K562 (cell line): ENCODE measurements around the gene VSTM2B. TPM values are rescaled to one million over a fixed set of nuclear protein-coding genes. Genes with fewer than 3 reads are reported as not detected.

Experiments
- ATAC-seq: fragments of 200-7000 bp; cut with Tn5 transposase; 3 replicates; pipeline ENCODE4 v1.9.1; 2020; ENCODE audit warnings: moderate library complexity
- BruUV-seq: library from RNA; stranded (reverse); fragments of 400-500 nt; replicated peaks from 2 replicates; lab custom pipeline; 2021; lab: Mats Ljungman, UMichigan
- CTCF ChIA-PET: fragments of 300-600 bp; formaldehyde crosslinking; extraction: SDS; loops from one replicate; lab custom pipeline; 2021; ENCODE audit warnings: low intra/inter-chr PET ratio; lab: Yijun Ruan, JAX
- POLR2A ChIA-PET: fragments of 300-600, 350-650 bp; sonication (Branson Sonifier 250); formaldehyde crosslinking; extraction: SDS; loops from one replicate; lab custom pipeline; 2021; ENCODE audit warnings: antibody characterized with exemption, inconsistent platforms; lab: Yijun Ruan, JAX
- DNase-seq, 4 experiments: peaks; one replicate each; pipeline versions ENCODE4 v3.0.0 to v3.0.0-alpha.2; 2011 to 2018; ENCODE audit warnings: low spot score in 3 of 4, mixed read lengths in 3 of 4; ENCODE audit errors: extremely low read depth in 1 of 4
- FAIRE-seq: peaks from 2 replicates; lab custom pipeline; 2011; peaks lifted over from hg19 to GRCh38; lab: Jason Lieb, UNC
- H2AFZ ChIP-seq: 2 replicates; pipeline ENCODE4 v1.6.0; 2011; ENCODE audit warnings: low read depth, low read length, control low read depth, inconsistent platforms
- H3K27ac ChIP-seq: fragments of 200-600 bp; 3 replicates; pipeline ENCODE4 v1.8.0; 2011; ENCODE audit warnings: low read depth, mild to moderate bottlenecking, control low read depth, inconsistent platforms, low read length, moderate library complexity, mixed read lengths; ENCODE audit errors: extremely low read depth
- H3K27me3 ChIP-seq, 2 experiments: fragments of 300-600 bp in 1 of 2; 2 replicates in 1 of 2; 3 replicates in 1 of 2; pipeline versions ENCODE4 v1.6.0 to v1.8.0; 2011; ENCODE audit warnings: inconsistent platforms in 2 of 2, low read length in 2 of 2, mild to moderate bottlenecking in 1 of 2, mixed read lengths in 1 of 2, moderate library complexity in 1 of 2; ENCODE audit not compliant: control insufficient read depth in 2 of 2, insufficient read depth in 2 of 2
- H3K36me3 ChIP-seq: fragments of 300-600 bp; 3 replicates; pipeline ENCODE4 v1.8.0; 2011; ENCODE audit warnings: mild to moderate bottlenecking, low read length, inconsistent platforms; ENCODE audit not compliant: control insufficient read depth, insufficient read depth
- H3K4me1 ChIP-seq, 2 experiments: fragments of 200-600 bp in 1 of 2; replicated peaks in 1 of 2; 2 replicates in 1 of 2; 3 replicates in 1 of 2; pipeline versions ENCODE4 v1.5.1 to v1.8.0; 2011; ENCODE audit warnings: inconsistent platforms in 2 of 2, low read length in 2 of 2, mild to moderate bottlenecking in 1 of 2, mixed read lengths in 1 of 2, moderate library complexity in 1 of 2; ENCODE audit not compliant: control insufficient read depth in 2 of 2, insufficient read depth in 2 of 2
- H3K4me2 ChIP-seq: 2 replicates; pipeline ENCODE4 v1.6.1; 2011; ENCODE audit warnings: low read length, control low read depth, inconsistent platforms, mixed read lengths; ENCODE audit not compliant: insufficient read depth
- H3K4me3 ChIP-seq: fragments of 200-600 bp; sonication (generic), shearing (Covaris generic); 2 replicates; pipeline ENCODE4 v1.5.1; 2016; ENCODE audit warnings: control low read depth, inconsistent platforms
- H3K79me2 ChIP-seq: fragments of 200-600 bp; 3 replicates; pipeline ENCODE4 v1.8.0; 2011; ENCODE audit warnings: low read length, inconsistent platforms; ENCODE audit not compliant: control insufficient read depth, insufficient read depth
- H3K9ac ChIP-seq, 2 experiments: 2 replicates each; pipeline versions ENCODE4 v1.6.0 to v1.6.1; 2011; ENCODE audit warnings: low read depth in 2 of 2, low read length in 2 of 2, control low read depth in 1 of 2, inconsistent platforms in 1 of 2, mild to moderate bottlenecking in 1 of 2, mixed read lengths in 1 of 2; ENCODE audit not compliant: insufficient read depth in 1 of 2
- H3K9me1 ChIP-seq: one replicate; pipeline ENCODE4 v1.6.0; 2011; ENCODE audit warnings: inconsistent platforms, mild to moderate bottlenecking, low read length, moderate library complexity; ENCODE audit not compliant: control insufficient read depth, insufficient read depth
- H3K9me3 ChIP-seq: replicated peaks from 2 replicates; pipeline ENCODE4 v1.5.1; 2011; ENCODE audit warnings: low read depth, low read length, inconsistent platforms; ENCODE audit not compliant: control insufficient read depth, insufficient read depth
- H4K20me1 ChIP-seq: replicated peaks from 2 replicates; pipeline ENCODE4 v1.6.1; 2011; ENCODE audit warnings: low read length, inconsistent platforms, mixed read lengths; ENCODE audit not compliant: control insufficient read depth, insufficient read depth
- CEBPG ChIP-seq, 3 experiments: fragments of 200-800 bp in 1 of 3; sonication (Bioruptor generic) in 1 of 3; sonication (generic) in 1 of 3; formaldehyde crosslinking in 1 of 3; IDR thresholded peaks in 2 of 3; conservative IDR thresholded peaks in 1 of 3; 2 replicates each; pipeline versions ENCODE4 v1.6.1 to v1.8.0; 2016 to 2022; ENCODE audit warnings: missing compliant biosample characterization in 2 of 3, missing genetic modification characterization in 2 of 3, mild to moderate bottlenecking in 1 of 3, missing genetic modification reagents in 1 of 3
- FUS ChIP-seq: fragments of 200-400 bp; formaldehyde crosslinking; optimal IDR thresholded peaks from 2 replicates; pipeline ENCODE3; 2017; ENCODE audit warnings: low read depth, low read length
- GMEB1 ChIP-seq: fragments of 250-450 bp; sonication (Bioruptor Pico); IDR thresholded peaks from 2 replicates; pipeline ENCODE4 v1.4.0; 2020; ENCODE audit warnings: mild to moderate bottlenecking
- NCOA1 ChIP-seq: fragments of 450-650 bp; IDR thresholded peaks from 2 replicates; pipeline ENCODE4 v1.6.1; 2016; ENCODE audit warnings: low read depth
- NCOA6 ChIP-seq: fragments of 450-650 bp; IDR thresholded peaks from 2 replicates; pipeline ENCODE4 v1.6.1; 2017; ENCODE audit warnings: mild to moderate bottlenecking
- NCOR1 ChIP-seq: fragments of 450-650 bp; IDR thresholded peaks from 2 replicates; pipeline ENCODE4 v1.6.1; 2016; ENCODE audit warnings: mild to moderate bottlenecking, moderate library complexity
- NELFE ChIP-seq: IDR thresholded peaks from 2 replicates; pipeline ENCODE4 v1.6.1; 2011; ENCODE audit warnings: mild to moderate bottlenecking; ENCODE audit not compliant: insufficient read depth, insufficient read length
- NR4A1 ChIP-seq, 2 experiments: fragments of 250-450 bp in 1 of 2; fragments of 450-650 bp in 1 of 2; sonication (Bioruptor Pico) in 1 of 2; IDR thresholded peaks; 2 replicates each; pipeline versions ENCODE4 v1.4.0 to v1.6.1; 2016 to 2020; ENCODE audit warnings: mild to moderate bottlenecking in 2 of 2, missing compliant biosample characterization in 1 of 2, missing genetic modification characterization in 1 of 2, moderate library complexity in 1 of 2
- SMARCA4 ChIP-seq: fragments of 450-650 bp; IDR thresholded peaks from 2 replicates; pipeline ENCODE4 v1.6.1; 2016
- TFAM ChIP-seq: fragments of 250-450 bp; sonication (Bioruptor Pico); conservative IDR thresholded peaks from 2 replicates; pipeline ENCODE4 v1.5.0; 2021; ENCODE audit warnings: mild to moderate bottlenecking, moderate library complexity
- ZNF274 ChIP-seq: IDR thresholded peaks from 2 replicates; pipeline ENCODE4 v1.6.1; 2011; ENCODE audit warnings: low read depth, mild to moderate bottlenecking, low read length, moderate library complexity, borderline replicate concordance
- ZNF311 ChIP-seq: fragments of 250-450 bp; sonication (Bioruptor Pico); IDR thresholded peaks from 2 replicates; pipeline ENCODE4 v1.4.0; 2020; ENCODE audit warnings: mild to moderate bottlenecking, moderate library complexity
- ZNF431 ChIP-seq: sonication (generic); formaldehyde crosslinking; IDR thresholded peaks from 2 replicates; pipeline ENCODE4 v1.8.0; 2022; ENCODE audit warnings: mild to moderate bottlenecking, missing genetic modification reagents
- ZNF551 ChIP-seq: fragments of 250-450 bp; sonication (Bioruptor Pico); IDR thresholded peaks from 2 replicates; pipeline ENCODE4 v1.5.0; 2021; ENCODE audit warnings: mild to moderate bottlenecking, moderate library complexity
- WGBS: fragments of 100-300 bp; shearing (Covaris generic); methylation state at CpG from one replicate; pipeline ENCODE4 v1.1.6; 2016; ENCODE audit warnings: low coverage, mixed read lengths; ENCODE audit not compliant: insufficient coverage; ENCODE audit errors: missing lambda C conversion rate; 5-methylcytosine and 5-hydroxymethylcytosine counted together
- in situ Hi-C: fragments of 300-500 bp; cut with MboI; formaldehyde crosslinking; loops from 4 replicates; pipeline ENCODE4 v1.15.0; 2018; ENCODE audit warnings: inconsistent platforms, mixed read lengths
- intact Hi-C: fragments of 100-400 bp; cut with micrococcal nuclease; formaldehyde crosslinking; loops from 2 replicates; pipeline ENCODE4 v1.14.2; 2022
- polyA plus RNA-seq, 8 experiments: library from polyadenylated mRNA; depleted of rRNA in 4 of 8; stranded (reverse) in 5 of 8; unstranded in 3 of 8; fragments of >200 nt; fragmentation: Nextera tagmentation in 2 of 8; fragmentation: Illumina TruSeq in 1 of 8; extraction: Ambion mirVana in 2 of 8; extraction: Trizol in 1 of 8; gene quantifications; 2 replicates each; pipeline versions ENCODE4 v1.2.1 to v1.2.3, GENCODE V29; 2011 to 2014; ENCODE audit warnings: inconsistent platforms in 1 of 8, missing spikeins in 1 of 8
- total RNA-seq, 7 experiments: library from RNA; depleted of rRNA in 6 of 7; stranded (reverse); fragments of >200 nt in 6 of 7; fragmentation: Illumina TruSeq in 2 of 7; extraction: Trizol in 2 of 7; gene quantifications; 2 replicates each; pipeline versions ENCODE4 v1.2.1 to v1.2.3, GENCODE V29; 2011 to 2021; ENCODE audit warnings: low replicate concordance in 1 of 7
- TF ChIP-seq, protein P1 (sequence below): fragments of 450-650 bp; conservative IDR thresholded peaks from 2 replicates; pipeline ENCODE4 v1.6.1; 2016; ENCODE audit warnings: missing genetic modification characterization, low read depth, mild to moderate bottlenecking, control low read depth, missing compliant biosample characterization

The VSTM2B gene
- total and polyA plus RNA-seq, 9 of the 15 experiments (the other 6 are each of a cell fraction or from before 2014, with no cell fraction given), result not detected

GRCh38 chr19:29530540-29531457 lies 5.0 kb downstream of the VSTM2B start:
- FAIRE-seq (no peak), ATAC-seq (no peak), DNase-seq (no peak)
- no TSS peak for BruUV-seq
- no peaks in the 10 kb centered on the region for H3K9me1 ChIP-seq
- no peak overlapping the region for H2AFZ ChIP-seq
- H3K4me2 ChIP-seq, result no peak overlapping the region
- no peaks in the 10 kb centered on the region for H3K36me3 ChIP-seq
- no peak overlapping the region for H3K27ac ChIP-seq
- no peaks in the 10 kb centered on the region for H3K9me3 ChIP-seq
- in situ Hi-C loops (no loop called here), intact Hi-C loops (no loop called here)
- peaks cover 0 to 37% of the 10 kb centered on the region in 2 experiments; a peak in 2 of 5 replicates for H3K4me1 ChIP-seq
- H3K4me3 ChIP-seq, result no peak overlapping the region
- H3K79me2 ChIP-seq, result no peaks in the 10 kb centered on the region
- TF ChIP-seq SMARCA4, result no peak
- TF ChIP-seq GMEB1, result no peak
- TF ChIP-seq TFAM (CRISPR knock-in tag), result no peak
- TF ChIP-seq NCOA1, result no peak
- TF ChIP-seq FUS, result no peak
- no peak for TF ChIP-seq ZNF431 (CRISPR knock-in tag)
- TF ChIP-seq ZNF274, result no peak
- no peak for TF ChIP-seq CEBPG (CRISPR knock-in tag; IDR thresholded peaks at IDR 0.05)
- TF ChIP-seq CEBPG (tag; conservative IDR thresholded peaks at IDR 0.05 in 1 of 2, IDR thresholded peaks at IDR 0.05 in 1 of 2), result no peak
- TF ChIP-seq ZNF551, result no peak
- TF ChIP-seq ZNF311, result no peak
- TF ChIP-seq NCOR1, result no peak
- no peak for TF ChIP-seq NR4A1 (CRISPR knock-in tag; IDR thresholded peaks at IDR 0.05)
- TF ChIP-seq NR4A1 (tag; IDR thresholded peaks at IDR 0.05), result no peak
- TF ChIP-seq, protein P1, sequence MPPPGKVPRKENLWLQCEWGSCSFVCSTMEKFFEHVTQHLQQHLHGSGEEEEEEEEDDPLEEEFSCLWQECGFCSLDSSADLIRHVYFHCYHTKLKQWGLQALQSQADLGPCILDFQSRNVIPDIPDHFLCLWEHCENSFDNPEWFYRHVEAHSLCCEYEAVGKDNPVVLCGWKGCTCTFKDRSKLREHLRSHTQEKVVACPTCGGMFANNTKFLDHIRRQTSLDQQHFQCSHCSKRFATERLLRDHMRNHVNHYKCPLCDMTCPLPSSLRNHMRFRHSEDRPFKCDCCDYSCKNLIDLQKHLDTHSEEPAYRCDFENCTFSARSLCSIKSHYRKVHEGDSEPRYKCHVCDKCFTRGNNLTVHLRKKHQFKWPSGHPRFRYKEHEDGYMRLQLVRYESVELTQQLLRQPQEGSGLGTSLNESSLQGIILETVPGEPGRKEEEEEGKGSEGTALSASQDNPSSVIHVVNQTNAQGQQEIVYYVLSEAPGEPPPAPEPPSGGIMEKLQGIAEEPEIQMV (tag), result no peak
- TF ChIP-seq NELFE, result no peak
- no peak for TF ChIP-seq NCOA6
- WGBS, result 10% methylated on average over 12 of the region's 15 CpGs
- no peaks in the 10 kb centered on the region for H4K20me1 ChIP-seq
- no peak overlapping the region for H3K9ac ChIP-seq
- peaks cover 0 to 35% of the 10 kb centered on the region in 2 experiments; a peak in 2 of 5 replicates for H3K27me3 ChIP-seq
- ChIA-PET POLR2A (interaction anchor here (0.6 to 0.7 kb wide), 2 partner anchors 67 to 1054 kb away, joined by 3 to 5 read pairs; no protein-coding TSS in a partner anchor), CTCF (no interaction called here)
